GM19468 (cell line): ENCODE data around the gene FSIP1.

Experiments used
- ATAC-seq: cut with Tn5 transposase; IDR thresholded peaks from one replicate; pipeline ENCODE4 v1.9.1; 2021; ENCODE audit warnings: mild to moderate bottlenecking, moderate library complexity, moderate number of reproducible peaks; ENCODE audit not compliant: unreplicated experiment; ENCODE audit errors: extremely low read depth

Gene FSIP1

GRCh38 chr15:39587731-39588530 is 194.7 kb downstream of the FSIP1 start:
- ATAC-seq = no peak

GRCh38 chr15:39587096-39587721 is 195.4 kb downstream of the FSIP1 start:
- ATAC-seq = no peak

- ATAC-seq = no peak
Measured at GRCh38 chr15:39586387-39587095, 196.1 kb downstream of the FSIP1 start.

GRCh38 chr15:39585871-39586301 is 196.8 kb downstream of the FSIP1 start:
- no peak for ATAC-seq

GRCh38 chr15:39585389-39585841 is 197.2 kb downstream of the FSIP1 start:
- no peak for ATAC-seq

- ATAC-seq = no peak
Measured at GRCh38 chr15:39584662-39585388, 197.8 kb downstream of the FSIP1 start.

- no peak for ATAC-seq
Measured at GRCh38 chr15:39584266-39584659, 198.4 kb downstream of the FSIP1 start.

GRCh38 chr15:39583596-39584265 is 198.9 kb downstream of the FSIP1 start:
- no peak for ATAC-seq

GRCh38 chr15:39582977-39583595 is 199.6 kb downstream of the FSIP1 start:
- no peak for ATAC-seq

- ATAC-seq = no peak
Measured at GRCh38 chr15:39582286-39582976, 200.2 kb downstream of the FSIP1 start.

GRCh38 chr15:39581793-39582285 is 200.8 kb downstream of the FSIP1 start:
- no peak for ATAC-seq

- ATAC-seq = no peak
Measured at GRCh38 chr15:39581242-39581792, 201.3 kb downstream of the FSIP1 start.

GRCh38 chr15:39580485-39581241 is 202.0 kb downstream of the FSIP1 start, which contains the start of gene THBS1:
THBS1 (plus strand) TSS chr15:39581079; CDS start chr15:39581858, 779 bp downstream.
- no peak for ATAC-seq

GRCh38 chr15:39580117-39580484 is 202.5 kb downstream of the FSIP1 start:
- no peak for ATAC-seq

GRCh38 chr15:39579487-39580116 is 203.0 kb downstream of the FSIP1 start:
- ATAC-seq = no peak

- no peak for ATAC-seq
Measured at GRCh38 chr15:39578851-39579486, 203.7 kb downstream of the FSIP1 start.

- no peak for ATAC-seq
Measured at GRCh38 chr15:39575180-39575579, 207.5 kb downstream of the FSIP1 start.
